Measurements from ENCODE around the gene CHRNE. TPM values are rescaled to one million over a fixed set of nuclear protein-coding genes. Genes with fewer than 3 reads are reported as not detected.
A peak's percentile ranks its signal among the peaks of the same experiment; 100 is the strongest.

The CHRNE gene
- total and polyA plus RNA-seq, 2 of the 13 experiments (the other 11 are each of a cell fraction or from before 2014, with no cell fraction given): 0.53 to 0.59 TPM

DNA sequence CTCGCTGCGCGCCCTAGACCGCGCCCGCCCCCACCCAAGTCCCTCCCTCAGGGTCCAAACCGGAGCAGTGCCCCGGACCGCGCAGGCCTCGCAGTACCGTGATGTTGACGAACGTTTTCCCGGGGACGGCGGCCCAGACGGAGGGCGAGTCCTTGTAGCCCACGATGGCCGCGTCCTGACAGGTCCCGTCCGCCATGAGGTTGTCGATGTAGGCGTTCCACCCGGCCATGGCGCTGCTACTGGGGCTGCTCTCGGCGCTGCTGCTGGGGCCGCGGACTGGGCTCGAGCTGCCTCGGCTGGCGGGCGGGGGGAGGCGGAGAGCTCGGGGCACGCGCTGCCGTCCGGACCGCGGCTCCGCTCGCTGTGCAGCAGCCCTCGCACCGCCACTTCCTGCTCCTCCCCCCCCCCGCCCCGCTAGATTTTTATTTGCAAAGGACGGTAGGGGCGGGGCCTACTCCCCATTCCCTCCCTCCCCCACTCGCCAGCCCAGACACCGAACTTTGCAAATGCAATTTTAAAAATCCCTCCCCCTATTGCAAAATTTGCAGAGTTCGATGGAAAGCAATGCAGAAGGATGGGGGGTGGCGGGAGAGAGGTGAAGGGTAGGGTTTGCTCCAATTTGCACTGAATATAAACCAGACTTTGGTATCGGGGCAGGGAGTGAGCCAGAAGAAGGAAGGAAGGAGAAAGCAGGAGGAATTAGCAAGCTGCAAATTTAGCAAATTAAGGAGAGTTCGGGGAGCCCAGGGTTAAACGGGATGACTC is 45.5 kb upstream of the CHRNE start, which contains the start of gene PFN1 (continued):
- 0 out of 2 replicates have a peak, but pooled peaks have one; percentile 64 for TF ChIP-seq ZFP36L1 (CRISPR knock-in tag; IDR thresholded peaks at IDR 0.05)
- TF ChIP-seq, protein P1, sequence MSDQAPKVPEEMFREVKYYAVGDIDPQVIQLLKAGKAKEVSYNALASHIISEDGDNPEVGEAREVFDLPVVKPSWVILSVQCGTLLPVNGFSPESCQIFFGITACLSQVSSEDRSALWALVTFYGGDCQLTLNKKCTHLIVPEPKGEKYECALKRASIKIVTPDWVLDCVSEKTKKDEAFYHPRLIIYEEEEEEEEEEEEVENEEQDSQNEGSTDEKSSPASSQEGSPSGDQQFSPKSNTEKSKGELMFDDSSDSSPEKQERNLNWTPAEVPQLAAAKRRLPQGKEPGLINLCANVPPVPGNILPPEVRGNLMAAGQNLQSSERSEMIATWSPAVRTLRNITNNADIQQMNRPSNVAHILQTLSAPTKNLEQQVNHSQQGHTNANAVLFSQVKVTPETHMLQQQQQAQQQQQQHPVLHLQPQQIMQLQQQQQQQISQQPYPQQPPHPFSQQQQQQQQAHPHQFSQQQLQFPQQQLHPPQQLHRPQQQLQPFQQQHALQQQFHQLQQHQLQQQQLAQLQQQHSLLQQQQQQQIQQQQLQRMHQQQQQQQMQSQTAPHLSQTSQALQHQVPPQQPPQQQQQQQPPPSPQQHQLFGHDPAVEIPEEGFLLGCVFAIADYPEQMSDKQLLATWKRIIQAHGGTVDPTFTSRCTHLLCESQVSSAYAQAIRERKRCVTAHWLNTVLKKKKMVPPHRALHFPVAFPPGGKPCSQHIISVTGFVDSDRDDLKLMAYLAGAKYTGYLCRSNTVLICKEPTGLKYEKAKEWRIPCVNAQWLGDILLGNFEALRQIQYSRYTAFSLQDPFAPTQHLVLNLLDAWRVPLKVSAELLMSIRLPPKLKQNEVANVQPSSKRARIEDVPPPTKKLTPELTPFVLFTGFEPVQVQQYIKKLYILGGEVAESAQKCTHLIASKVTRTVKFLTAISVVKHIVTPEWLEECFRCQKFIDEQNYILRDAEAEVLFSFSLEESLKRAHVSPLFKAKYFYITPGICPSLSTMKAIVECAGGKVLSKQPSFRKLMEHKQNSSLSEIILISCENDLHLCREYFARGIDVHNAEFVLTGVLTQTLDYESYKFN (CRISPR knock-in tag; conservative IDR thresholded peaks at IDR 0.05): peak; percentile 43
- TF ChIP-seq, protein P2, sequence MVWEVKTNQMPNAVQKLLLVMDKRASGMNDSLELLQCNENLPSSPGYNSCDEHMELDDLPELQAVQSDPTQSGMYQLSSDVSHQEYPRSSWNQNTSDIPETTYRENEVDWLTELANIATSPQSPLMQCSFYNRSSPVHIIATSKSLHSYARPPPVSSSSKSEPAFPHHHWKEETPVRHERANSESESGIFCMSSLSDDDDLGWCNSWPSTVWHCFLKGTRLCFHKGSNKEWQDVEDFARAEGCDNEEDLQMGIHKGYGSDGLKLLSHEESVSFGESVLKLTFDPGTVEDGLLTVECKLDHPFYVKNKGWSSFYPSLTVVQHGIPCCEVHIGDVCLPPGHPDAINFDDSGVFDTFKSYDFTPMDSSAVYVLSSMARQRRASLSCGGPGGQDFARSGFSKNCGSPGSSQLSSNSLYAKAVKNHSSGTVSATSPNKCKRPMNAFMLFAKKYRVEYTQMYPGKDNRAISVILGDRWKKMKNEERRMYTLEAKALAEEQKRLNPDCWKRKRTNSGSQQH (CRISPR knock-in tag; IDR thresholded peaks at IDR 0.05; ENCODE audit: low read depth): no peak
- TF ChIP-seq ZNF713 (CRISPR knock-in tag; IDR thresholded peaks at IDR 0.05): 0 out of 2 replicates have a peak, but pooled peaks have one; percentile 47
- TF ChIP-seq HNRNPLL (IDR thresholded peaks at IDR 0.05; ENCODE audit: low read depth, low read length, poor library complexity, severe bottlenecking): no peak
- TF ChIP-seq ZNF20 (CRISPR knock-in tag; IDR thresholded peaks at IDR 0.05): peak; percentile 63; the same call in 1 of the 2 replicates
- no peak for TF ChIP-seq ZBTB3 (CRISPR knock-in tag; IDR thresholded peaks at IDR 0.05; ENCODE audit: borderline replicate concordance, low read depth)
- peak; percentile 72; the same call in 1 of the 2 replicates for TF ChIP-seq ZNF768 (CRISPR knock-in tag; IDR thresholded peaks at IDR 0.05)
- TF ChIP-seq ZNF563 (CRISPR knock-in tag; IDR thresholded peaks at IDR 0.05): 0 out of 2 replicates have a peak, but pooled peaks have one; percentile 16
- TF ChIP-seq, protein P3, sequence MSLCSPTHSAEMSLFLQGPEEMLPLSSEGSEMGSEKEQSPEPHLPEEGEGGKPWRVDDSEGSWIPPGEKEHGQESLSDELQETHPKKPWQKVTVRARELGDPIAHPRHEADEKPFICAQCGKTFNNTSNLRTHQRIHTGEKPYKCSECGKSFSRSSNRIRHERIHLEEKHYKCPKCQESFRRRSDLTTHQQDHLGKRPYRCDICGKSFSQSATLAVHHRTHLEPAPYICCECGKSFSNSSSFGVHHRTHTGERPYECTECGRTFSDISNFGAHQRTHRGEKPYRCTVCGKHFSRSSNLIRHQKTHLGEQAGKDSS (CRISPR knock-in tag; IDR thresholded peaks at IDR 0.05; ENCODE audit: borderline replicate concordance, low read depth): 0 out of 2 replicates have a peak, but pooled peaks have one; percentile 45
- peak; percentile 72; the same call in 1 of the 2 replicates for TF ChIP-seq AKAP8 (CRISPR knock-in tag; IDR thresholded peaks at IDR 0.05)
- no peak for TF ChIP-seq EED (CRISPR knock-in tag; IDR thresholded peaks at IDR 0.05)
- 0 out of 2 replicates have a peak, but pooled peaks have one; percentile 23 for TF ChIP-seq ZNF567 (CRISPR knock-in tag; IDR thresholded peaks at IDR 0.05; ENCODE audit: borderline replicate concordance)
- TF ChIP-seq, protein P4, sequence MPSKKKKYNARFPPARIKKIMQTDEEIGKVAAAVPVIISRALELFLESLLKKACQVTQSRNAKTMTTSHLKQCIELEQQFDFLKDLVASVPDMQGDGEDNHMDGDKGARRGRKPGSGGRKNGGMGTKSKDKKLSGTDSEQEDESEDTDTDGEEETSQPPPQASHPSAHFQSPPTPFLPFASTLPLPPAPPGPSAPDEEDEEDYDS (CRISPR knock-in tag; IDR thresholded peaks at IDR 0.05): peak; percentile 67; the same call in 1 of the 2 replicates
- TF ChIP-seq, protein P5, sequence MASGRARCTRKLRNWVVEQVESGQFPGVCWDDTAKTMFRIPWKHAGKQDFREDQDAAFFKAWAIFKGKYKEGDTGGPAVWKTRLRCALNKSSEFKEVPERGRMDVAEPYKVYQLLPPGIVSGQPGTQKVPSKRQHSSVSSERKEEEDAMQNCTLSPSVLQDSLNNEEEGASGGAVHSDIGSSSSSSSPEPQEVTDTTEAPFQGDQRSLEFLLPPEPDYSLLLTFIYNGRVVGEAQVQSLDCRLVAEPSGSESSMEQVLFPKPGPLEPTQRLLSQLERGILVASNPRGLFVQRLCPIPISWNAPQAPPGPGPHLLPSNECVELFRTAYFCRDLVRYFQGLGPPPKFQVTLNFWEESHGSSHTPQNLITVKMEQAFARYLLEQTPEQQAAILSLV (CRISPR knock-in tag; IDR thresholded peaks at IDR 0.05; ENCODE audit: borderline replicate concordance): 0 out of 2 replicates have a peak, but pooled peaks have one; percentile 34
- peak; percentile 74; the same call in 1 of the 2 replicates for TF ChIP-seq ZNF367 (CRISPR knock-in tag; IDR thresholded peaks at IDR 0.05; ENCODE audit: borderline replicate concordance)
- TF ChIP-seq ZNF644 (CRISPR knock-in tag; IDR thresholded peaks at IDR 0.05; ENCODE audit: low read depth): no peak
- no peak for TF ChIP-seq ZNF879 (CRISPR knock-in tag; IDR thresholded peaks at IDR 0.05)
- TF ChIP-seq, protein P6, sequence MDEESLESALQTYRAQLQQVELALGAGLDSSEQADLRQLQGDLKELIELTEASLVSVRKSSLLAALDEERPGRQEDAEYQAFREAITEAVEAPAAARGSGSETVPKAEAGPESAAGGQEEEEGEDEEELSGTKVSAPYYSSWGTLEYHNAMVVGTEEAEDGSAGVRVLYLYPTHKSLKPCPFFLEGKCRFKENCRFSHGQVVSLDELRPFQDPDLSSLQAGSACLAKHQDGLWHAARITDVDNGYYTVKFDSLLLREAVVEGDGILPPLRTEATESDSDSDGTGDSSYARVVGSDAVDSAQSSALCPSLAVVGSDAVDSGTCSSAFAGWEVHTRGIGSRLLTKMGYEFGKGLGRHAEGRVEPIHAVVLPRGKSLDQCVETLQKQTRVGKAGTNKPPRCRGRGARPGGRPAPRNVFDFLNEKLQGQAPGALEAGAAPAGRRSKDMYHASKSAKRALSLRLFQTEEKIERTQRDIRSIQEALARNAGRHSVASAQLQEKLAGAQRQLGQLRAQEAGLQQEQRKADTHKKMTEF (CRISPR knock-in tag; IDR thresholded peaks at IDR 0.05): peak; percentile 72; the same call in 1 of the 2 replicates
